ENCODE data around the gene WIZ.
"Not testable (repeated sequence)": the region's sequence is repeated elsewhere in the genome, so short reads cannot be mapped to it uniquely, and the experiment has no call there.

WIZ gene

GRCh38 chr19:15398501-15399233 is 51.1 kb downstream of the WIZ start:
- in situ Hi-C loops (cut with HindIII; ENCODE audit: low pct_ligation_motif_present, low pct_unique_long_range_greater_than_20kb, low sequenced_read_pairs) = no loop called here
- no peak for DNase-seq

DNA sequence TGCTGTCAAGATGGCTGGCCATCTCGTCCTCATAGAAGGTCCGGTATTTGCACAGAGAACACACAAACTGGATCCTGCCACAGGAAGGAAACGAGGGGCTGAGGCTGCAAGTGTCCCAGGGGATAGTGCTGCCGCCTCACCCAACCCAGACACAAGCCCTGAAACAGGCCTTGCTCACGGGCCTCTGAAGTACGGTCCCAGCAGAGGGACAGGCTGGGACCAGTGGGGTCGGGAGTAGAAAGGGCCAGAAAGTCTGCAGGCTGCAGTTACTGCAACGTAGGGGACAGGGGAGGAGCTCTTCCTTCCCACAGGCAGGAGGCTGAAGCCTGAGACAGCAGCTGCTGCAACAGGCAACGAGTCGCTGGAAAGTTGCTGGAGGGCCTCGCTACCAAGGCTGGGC is 52.0 kb downstream of the WIZ start:
- no peak for DNase-seq
- in situ Hi-C loops (cut with HindIII; ENCODE audit: low pct_ligation_motif_present, low pct_unique_long_range_greater_than_20kb, low sequenced_read_pairs) = no loop called here

DNA sequence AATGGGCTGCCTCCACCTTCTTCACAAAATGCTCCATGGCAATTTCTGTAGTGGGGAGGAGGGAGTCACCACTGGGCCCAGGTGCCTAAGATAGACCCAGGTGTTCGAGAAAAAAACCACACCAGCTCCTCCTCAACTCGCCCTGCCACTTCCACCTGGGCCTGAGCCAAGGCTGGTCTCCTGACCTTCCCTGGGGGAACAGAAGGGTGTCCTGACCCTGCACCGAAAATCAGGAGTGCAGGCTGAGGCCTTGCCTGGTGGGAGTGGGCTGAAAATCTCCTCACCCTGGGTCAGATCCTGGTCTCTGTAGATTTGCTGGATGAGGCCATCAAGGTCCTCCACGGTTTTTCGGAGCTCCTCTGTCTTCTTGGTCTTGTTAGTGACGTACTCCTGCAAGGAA is 52.5 kb downstream of the WIZ start:
- in situ Hi-C loops (cut with HindIII; ENCODE audit: low pct_ligation_motif_present, low pct_unique_long_range_greater_than_20kb, low sequenced_read_pairs) = no loop called here
- DNase-seq = no peak

GRCh38 chr19:15396436-15396835 is 53.3 kb downstream of the WIZ start:
- in situ Hi-C loops (cut with HindIII; ENCODE audit: low pct_ligation_motif_present, low pct_unique_long_range_greater_than_20kb, low sequenced_read_pairs) = no loop called here
- no peak for DNase-seq

GRCh38 chr19:15395251-15395650 is 54.5 kb downstream of the WIZ start:
- in situ Hi-C loops (cut with HindIII; ENCODE audit: low pct_ligation_motif_present, low pct_unique_long_range_greater_than_20kb, low sequenced_read_pairs); DNase-seq: not testable (repeated sequence)

GRCh38 chr19:15394426-15394825 is 55.3 kb downstream of the WIZ start:
- DNase-seq = no peak
- in situ Hi-C loops (cut with HindIII; ENCODE audit: low pct_ligation_motif_present, low pct_unique_long_range_greater_than_20kb, low sequenced_read_pairs) = no loop called here

GRCh38 chr19:15393963-15394362 is 55.8 kb downstream of the WIZ start:
- in situ Hi-C loops (cut with HindIII; ENCODE audit: low pct_ligation_motif_present, low pct_unique_long_range_greater_than_20kb, low sequenced_read_pairs) = no loop called here
- no peak for DNase-seq

- no peak for DNase-seq
- in situ Hi-C loops (cut with HindIII; ENCODE audit: low pct_ligation_motif_present, low pct_unique_long_range_greater_than_20kb, low sequenced_read_pairs) = no loop called here
These were observed 58.9 kb downstream of the WIZ start for GRCh38 chr19:15390814-15391213.

DNA sequence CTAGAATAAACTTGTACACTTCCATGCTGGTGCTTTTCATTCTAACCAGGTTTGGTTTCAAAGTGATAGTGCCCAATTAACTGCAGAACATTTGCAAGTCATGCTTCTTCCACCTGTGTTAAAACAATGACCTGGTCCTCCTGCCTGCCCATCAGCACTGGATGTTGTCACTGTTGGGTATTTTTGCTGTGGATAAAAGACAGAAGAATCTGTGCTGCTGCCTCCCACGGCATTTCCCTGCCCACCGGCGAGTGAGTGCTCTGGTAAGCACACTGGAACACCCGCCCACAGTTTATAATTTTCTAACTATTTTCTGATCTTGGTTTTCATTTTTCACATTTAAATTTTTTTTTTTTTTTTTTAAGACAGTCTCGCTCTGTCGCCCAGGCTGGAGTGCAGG is 67.9 kb downstream of the WIZ start:
- DNase-seq = no peak
- in situ Hi-C loops (cut with HindIII; ENCODE audit: low pct_ligation_motif_present, low pct_unique_long_range_greater_than_20kb, low sequenced_read_pairs) = no loop called here

- in situ Hi-C loops (cut with HindIII; ENCODE audit: low pct_ligation_motif_present, low pct_unique_long_range_greater_than_20kb, low sequenced_read_pairs) = no loop called here
- DNase-seq = no peak
These were observed 68.3 kb downstream of the WIZ start for GRCh38 chr19:15381429-15381828.

- DNase-seq = peak; percentile 62
- in situ Hi-C loops (cut with HindIII; ENCODE audit: low pct_ligation_motif_present, low pct_unique_long_range_greater_than_20kb, low sequenced_read_pairs) = no loop called here
These were observed 69.6 kb downstream of the WIZ start for GRCh38 chr19:15379999-15380647.

- in situ Hi-C loops (cut with HindIII; ENCODE audit: low pct_ligation_motif_present, low pct_unique_long_range_greater_than_20kb, low sequenced_read_pairs) = no loop called here
- peak; percentile 94 for DNase-seq
These were observed 70.4 kb downstream of the WIZ start, which contains the start of gene AKAP8 for GRCh38 chr19:15379083-15379998. Gene AKAP8 (minus strand): TSS chr19:15379787. CDS start chr19:15379731, 56 bp downstream.

DNA sequence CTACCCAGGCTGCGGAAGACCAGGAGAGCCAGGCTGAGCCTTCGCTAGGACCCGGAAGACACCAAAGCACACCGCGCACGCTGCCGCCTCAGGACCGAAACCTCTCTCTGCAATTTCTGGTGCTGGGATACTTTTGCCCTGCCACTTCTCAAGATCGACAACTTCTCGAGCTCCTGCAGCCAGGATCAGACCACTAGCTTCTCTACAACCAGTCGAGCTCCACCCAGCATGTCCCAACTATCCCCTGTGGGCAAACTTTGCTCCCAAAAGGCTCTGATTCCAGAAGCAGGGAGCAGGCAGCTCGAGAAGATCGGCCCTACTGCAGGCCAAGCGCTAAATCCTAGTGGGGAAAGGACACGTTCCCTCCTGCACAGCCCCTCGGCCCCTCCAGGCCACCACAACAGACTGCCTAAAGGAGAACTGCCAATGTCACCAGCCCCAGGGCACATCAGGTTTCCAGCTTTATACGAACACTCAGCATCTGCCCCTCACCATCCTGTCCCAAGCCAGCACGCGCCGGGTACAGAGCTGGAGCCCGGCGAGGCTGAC is 71.1 kb downstream of the WIZ start:
- peak; percentile 54 for DNase-seq
- in situ Hi-C loops (cut with HindIII; ENCODE audit: low pct_ligation_motif_present, low pct_unique_long_range_greater_than_20kb, low sequenced_read_pairs) = no loop called here

DNA sequence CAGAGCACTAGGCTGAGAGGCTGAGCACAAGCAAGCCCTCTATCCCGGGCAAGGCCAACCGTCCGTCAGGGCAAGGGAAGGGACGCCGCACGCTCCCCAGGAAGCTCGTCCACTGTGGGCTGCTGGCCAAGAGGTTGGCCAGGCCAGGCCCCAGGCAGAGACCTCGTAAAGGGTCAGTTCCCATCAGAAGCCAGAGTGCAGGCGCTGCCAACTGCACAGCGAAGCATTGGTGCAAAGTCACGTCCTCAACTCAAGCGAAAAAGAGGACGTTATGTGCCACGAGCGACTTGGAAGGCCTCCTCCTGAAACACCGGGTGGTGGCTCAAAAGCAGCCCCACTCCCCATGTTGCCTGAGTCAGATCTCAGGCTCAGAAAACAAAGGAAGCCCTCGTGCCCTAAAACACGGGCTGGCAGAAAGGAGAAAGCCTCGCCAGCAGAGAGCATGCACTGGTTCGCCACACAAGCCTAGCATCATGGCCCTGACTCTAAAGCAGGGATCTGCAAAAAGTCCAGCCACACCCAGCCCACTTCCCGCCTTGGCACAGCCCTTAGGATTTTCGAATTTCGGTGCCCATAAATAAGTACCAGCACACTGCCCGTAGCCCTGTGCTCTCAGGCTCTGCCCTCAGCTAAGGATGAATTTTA is 74.8 kb downstream of the WIZ start:
- DNase-seq = no peak
- in situ Hi-C loops (cut with HindIII; ENCODE audit: low pct_ligation_motif_present, low pct_unique_long_range_greater_than_20kb, low sequenced_read_pairs) = no loop called here

DNA sequence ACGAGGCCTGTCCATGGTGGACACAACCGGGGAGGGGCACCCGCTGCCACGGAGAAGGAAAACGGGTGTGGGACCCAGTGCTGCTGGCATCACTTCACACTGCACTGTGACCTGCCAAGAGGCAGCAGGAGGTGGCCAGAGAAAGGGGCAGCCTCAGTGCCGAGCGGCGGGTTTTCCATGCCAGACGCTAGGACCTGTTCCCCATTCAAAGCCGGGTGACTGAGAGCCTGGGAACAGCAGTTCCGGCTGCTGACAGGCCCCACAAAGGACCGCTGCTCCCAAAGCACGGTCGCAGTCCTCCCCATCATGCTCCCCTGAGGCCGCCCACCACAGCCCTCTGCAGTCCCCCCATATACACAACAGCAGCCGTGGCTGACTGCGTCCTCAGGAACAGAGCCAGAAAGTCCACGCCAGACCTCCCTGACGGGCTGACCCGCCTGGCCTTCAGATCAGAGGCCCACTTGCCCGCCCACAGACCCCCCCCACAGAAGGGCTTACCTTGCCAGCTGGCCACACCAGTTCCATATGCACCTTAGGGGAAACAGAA is 75.6 kb downstream of the WIZ start:
- DNase-seq = no peak
- in situ Hi-C loops (cut with HindIII; ENCODE audit: low pct_ligation_motif_present, low pct_unique_long_range_greater_than_20kb, low sequenced_read_pairs) = no loop called here

GRCh38 chr19:15373644-15374043 is 76.1 kb downstream of the WIZ start:
- DNase-seq = no peak
- in situ Hi-C loops (cut with HindIII; ENCODE audit: low pct_ligation_motif_present, low pct_unique_long_range_greater_than_20kb, low sequenced_read_pairs) = no loop called here

GRCh38 chr19:15372891-15373301 is 76.9 kb downstream of the WIZ start:
- DNase-seq = no peak
- in situ Hi-C loops (cut with HindIII; ENCODE audit: low pct_ligation_motif_present, low pct_unique_long_range_greater_than_20kb, low sequenced_read_pairs) = no loop called here

- in situ Hi-C loops (cut with HindIII; ENCODE audit: low pct_ligation_motif_present, low pct_unique_long_range_greater_than_20kb, low sequenced_read_pairs) = no loop called here
- DNase-seq = no peak
These were observed 77.3 kb downstream of the WIZ start for GRCh38 chr19:15372470-15372869.
